PC-9 (cell line): ENCODE results near the gene NDP. TPM values are rescaled to one million over a fixed set of nuclear protein-coding genes. Genes with fewer than 3 reads are reported as not detected.

Experiments used
- BruUV-seq: library from RNA; stranded (reverse); fragments of 400-500 nt; replicated peaks from 2 replicates; lab custom pipeline; 2021; lab: Mats Ljungman, UMichigan
- CTCF ChIA-PET: fragments of 300-600 bp; sonication (Branson Sonifier 250); formaldehyde crosslinking; loops from one replicate; lab custom pipeline; 2022; ENCODE audit warnings: antibody characterized with exemption; lab: Charles Lee
- POLR2A ChIA-PET: fragments of 300-600 bp; sonication (Branson Sonifier 250); formaldehyde crosslinking; loops from one replicate; lab custom pipeline; 2022; ENCODE audit warnings: antibody characterized with exemption; ENCODE audit not compliant: unreplicated experiment; lab: Charles Lee
- DNase-seq, 2 experiments: peaks; one replicate each; pipeline versions ENCODE4 v3.0.0 to v3.0.0-alpha.2; 2015 to 2022; ENCODE audit warnings: mixed read lengths in 1 of 2
- H2AFZ ChIP-seq: fragments of 200-600 bp; sonication (generic); 2 replicates; pipeline ENCODE4 v1.8.1; 2017; ENCODE audit warnings: antibody characterized with exemption
- H3F3A ChIP-seq: fragments of 200-600 bp; sonication (generic); 2 replicates; pipeline ENCODE4 v1.8.1; 2017; ENCODE audit warnings: antibody characterized with exemption, mild to moderate bottlenecking, low read depth; ENCODE audit not compliant: insufficient read depth
- H3K27ac ChIP-seq: fragments of 200-600 bp; sonication (generic); 2 replicates; pipeline ENCODE4 v1.6.1; 2016; ENCODE audit warnings: mixed run types
- H3K27me3 ChIP-seq: fragments of 200-600 bp; sonication (generic); 2 replicates; pipeline ENCODE4 v1.6.1; 2016; ENCODE audit warnings: low read depth, mixed run types; ENCODE audit not compliant: insufficient read depth
- H3K36me3 ChIP-seq: fragments of 200-600 bp; sonication (generic); 2 replicates; pipeline ENCODE4 v1.6.1; 2016; ENCODE audit warnings: low read depth, mixed run types
- H3K4me1 ChIP-seq: fragments of 200-600 bp; sonication (generic); replicated peaks from 2 replicates; pipeline ENCODE4 v1.6.1; 2016; ENCODE audit warnings: mixed run types; ENCODE audit not compliant: insufficient read depth
- H3K4me2 ChIP-seq: fragments of 200-600 bp; sonication (generic); 2 replicates; pipeline ENCODE4 v1.6.1; 2017; ENCODE audit warnings: mixed run types
- H3K4me3 ChIP-seq: fragments of 200-600 bp; sonication (generic); 2 replicates; pipeline ENCODE4 v1.6.1; 2016; ENCODE audit warnings: mixed run types
- H3K79me2 ChIP-seq: fragments of 200-600 bp; sonication (generic); 2 replicates; pipeline ENCODE4 v1.6.1; 2017; ENCODE audit warnings: low read depth, mixed run types
- H3K9me2 ChIP-seq: fragments of 200-600 bp; sonication (generic); 2 replicates; pipeline ENCODE4 v1.8.1; 2017; ENCODE audit warnings: mild to moderate bottlenecking; ENCODE audit not compliant: insufficient read depth
- H3K9me3 ChIP-seq: fragments of 200-600 bp; sonication (generic); 2 replicates; pipeline ENCODE4 v1.8.1; 2016; ENCODE audit warnings: low read depth; ENCODE audit not compliant: insufficient read depth
- H4K20me1 ChIP-seq: fragments of 200-600 bp; sonication (generic); 2 replicates; pipeline ENCODE4 v1.8.1; 2017; ENCODE audit not compliant: insufficient read depth
- CTCF ChIP-seq: fragments of 200-600 bp; sonication (generic); conservative IDR thresholded peaks from 2 replicates; pipeline ENCODE4 v1.6.1; 2017; ENCODE audit warnings: mixed run types, antibody characterized with exemption, mild to moderate bottlenecking, moderate library complexity
- EZH2 ChIP-seq: fragments of 200-600 bp; sonication (generic); IDR thresholded peaks from 2 replicates; pipeline ENCODE4 v1.8.0; 2017; ENCODE audit warnings: antibody characterized with exemption, low read depth
- intact Hi-C: fragments of 100-400 bp; cut with micrococcal nuclease; formaldehyde crosslinking; loops from one replicate; pipeline ENCODE4 v1.10.0; 2022; ENCODE audit not compliant: unreplicated experiment
- total RNA-seq: library from RNA; stranded (reverse); gene quantifications from 2 replicates; pipeline ENCODE4 v1.2.3, GENCODE V29; 2021

Gene NDP
- total RNA-seq, 1 experiment from 2014 or later, result not detected

DNA sequence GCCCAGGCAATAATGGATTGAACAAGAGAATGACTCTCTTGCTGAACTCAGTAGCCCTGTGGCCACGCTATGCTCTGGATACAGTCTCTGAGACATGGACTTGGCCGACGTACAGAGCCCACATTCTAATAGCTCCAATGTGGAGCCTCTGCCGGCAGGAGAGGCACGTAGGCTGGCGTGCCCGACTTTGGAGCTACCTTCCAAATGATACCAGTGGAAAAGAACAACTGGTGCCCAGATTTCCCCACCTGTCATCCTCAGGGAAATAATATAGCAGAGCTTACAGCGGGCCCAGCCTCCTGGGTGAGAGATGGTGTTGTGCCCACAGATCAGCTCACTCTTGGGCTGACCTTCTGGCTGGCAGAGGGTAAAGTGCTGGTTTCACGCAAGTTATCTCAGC is 10.6 kb downstream of the NDP start:
- BruUV-seq, result no TSS peak
- intact Hi-C loops, result no loop called here

GRCh38 chrX:43961699-43962098 is 11.5 kb downstream of the NDP start:
- H3K4me1 ChIP-seq, result no peaks in the 10 kb centered on the region
- intact Hi-C loops, result no loop called here
- no peaks in the 10 kb centered on the region for H3K27me3 ChIP-seq
- ChIA-PET POLR2A (no interaction called here), CTCF (no interaction called here)
- no peak overlapping the region for H3K4me3 ChIP-seq
- no peak overlapping the region for H3K4me2 ChIP-seq
- no peak overlapping the region for H3K27ac ChIP-seq
- no peaks in the 10 kb centered on the region for H3K79me2 ChIP-seq
- BruUV-seq, result no TSS peak
- H2AFZ ChIP-seq, result no peak overlapping the region
- H4K20me1 ChIP-seq, result no peaks in the 10 kb centered on the region
- H3K9me2 ChIP-seq, result no peaks in the 10 kb centered on the region
- TF ChIP-seq EZH2, result no peak
- H3K36me3 ChIP-seq, result no peaks in the 10 kb centered on the region
- DNase-seq, result no peak
- H3F3A ChIP-seq, result no peaks in the 10 kb centered on the region
- no peaks in the 10 kb centered on the region for H3K9me3 ChIP-seq

More for the DNA sequence above, 10.6 kb downstream of the NDP start:
- H3K79me2 ChIP-seq, result no peaks in the 10 kb centered on the region
- H3K9me2 ChIP-seq, result no peaks in the 10 kb centered on the region
- H3K36me3 ChIP-seq, result no peaks in the 10 kb centered on the region
- no peak overlapping the region for H3K27ac ChIP-seq
- H4K20me1 ChIP-seq, result no peaks in the 10 kb centered on the region
- no peak overlapping the region for H2AFZ ChIP-seq
- ChIA-PET CTCF (no interaction called here), POLR2A (no interaction called here)
- no peaks in the 10 kb centered on the region for H3K9me3 ChIP-seq
- H3K4me3 ChIP-seq, result no peak overlapping the region
- no peaks in the 10 kb centered on the region for H3K27me3 ChIP-seq
- H3K4me1 ChIP-seq, result no peaks in the 10 kb centered on the region
- H3K4me2 ChIP-seq, result no peak overlapping the region
- H3F3A ChIP-seq, result no peaks in the 10 kb centered on the region
- TF ChIP-seq CTCF (no peak), EZH2 (no peak)
- no peak for DNase-seq

DNA sequence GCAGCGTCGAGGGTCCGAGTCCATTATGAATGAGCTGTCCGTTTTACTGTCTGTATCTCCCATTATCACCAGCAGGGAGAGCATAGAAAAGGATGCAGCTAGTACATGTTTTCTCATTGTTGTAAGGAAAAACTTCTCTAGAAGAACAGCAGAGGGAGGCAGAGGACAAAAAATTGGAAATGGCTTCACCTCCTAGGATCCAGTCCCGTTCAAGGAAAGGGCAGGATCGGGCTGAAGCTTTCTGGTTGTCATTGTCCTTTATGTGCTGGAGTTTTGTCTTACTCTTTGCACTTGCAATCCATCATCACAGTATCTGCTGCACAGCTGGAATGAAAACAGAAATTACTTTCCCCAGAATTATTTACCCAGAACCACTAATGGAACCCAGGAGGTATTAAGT is 14.7 kb downstream of the NDP start:
- intact Hi-C loops, result loop anchor here (2.0 to 10.0 kb wide), 3 partner anchors 121 to 406 kb away; no protein-coding TSS in a partner anchor
- ChIA-PET CTCF (interaction anchor here (0.6 to 1.1 kb wide), 8 partner anchors 12 to 285 kb away, joined by 3 to 8 read pairs (median 4); no protein-coding TSS in a partner anchor), POLR2A (no interaction called here)
- no peak overlapping the region for H3K4me2 ChIP-seq
- TF ChIP-seq CTCF (peak; percentile 67), EZH2 (no peak)
- no peaks in the 10 kb centered on the region for H4K20me1 ChIP-seq
- H3K36me3 ChIP-seq, result no peaks in the 10 kb centered on the region
- BruUV-seq, result no TSS peak
- H3K27ac ChIP-seq, result no peak overlapping the region
- no peaks in the 10 kb centered on the region for H3K4me1 ChIP-seq
- DNase-seq, result peak; percentile 14 to 51
- no peaks in the 10 kb centered on the region for H3K9me2 ChIP-seq
- no peaks in the 10 kb centered on the region for H3K27me3 ChIP-seq
- H3K4me3 ChIP-seq, result no peak overlapping the region
- H3K9me3 ChIP-seq, result no peaks in the 10 kb centered on the region
- H3K79me2 ChIP-seq, result no peaks in the 10 kb centered on the region
- no peaks in the 10 kb centered on the region for H3F3A ChIP-seq
- H2AFZ ChIP-seq, result no peak overlapping the region

DNA sequence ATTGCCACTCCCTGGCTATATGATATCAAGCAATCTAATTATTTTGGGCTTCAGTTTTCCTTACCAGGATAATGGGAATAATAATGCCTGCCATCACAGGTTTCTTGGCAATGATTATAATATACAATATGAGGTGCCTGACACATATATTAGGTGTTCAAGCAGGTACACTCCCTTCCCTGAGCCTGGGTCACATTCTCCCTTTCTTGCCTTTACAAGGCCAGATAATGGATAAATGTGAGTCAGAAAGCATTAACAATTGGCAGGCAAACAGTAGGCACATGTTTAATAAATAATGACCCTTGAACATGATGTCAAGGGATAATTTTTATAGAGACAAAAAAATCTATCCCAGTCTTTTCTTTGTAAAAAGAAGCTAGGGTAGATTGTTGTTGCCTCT is 17.2 kb downstream of the NDP start:
- TF ChIP-seq EZH2 (no peak), CTCF (no peak)
- intact Hi-C loops, result loop anchor here (5.0 to 10.0 kb wide), 2 partner anchors 119 to 409 kb away; no protein-coding TSS in a partner anchor
- Histone ChIP-seq H3F3A (no peaks in the 10 kb centered on the region), H3K79me2 (no peaks in the 10 kb centered on the region), H3K36me3 (no peaks in the 10 kb centered on the region), H2AFZ (no peak overlapping the region), H4K20me1 (no peaks in the 10 kb centered on the region), H3K4me1 (no peaks in the 10 kb centered on the region), H3K9me2 (no peaks in the 10 kb centered on the region), H3K27me3 (no peaks in the 10 kb centered on the region), H3K9me3 (no peaks in the 10 kb centered on the region), H3K4me3 (no peak overlapping the region), H3K27ac (no peak overlapping the region), H3K4me2 (no peak overlapping the region)
- CTCF ChIA-PET, result no interaction called here
- BruUV-seq, result no TSS peak
- no peak for DNase-seq
- POLR2A ChIA-PET, result no interaction called here
